Ovary (tissue), 3 donors: ENCODE data around the gene SULF2.

Experiments used
- CTCF ChIP-seq, 3 donors: fragments of 450-650 bp in 2 of 3; fragments of 200-600 bp in 1 of 3; IDR thresholded peaks; one replicate each; pipeline versions ENCODE4 v1.5.1 to v1.8.0; 2016 to 2022; ENCODE audit warnings: antibody characterized with exemption in 3 of 3, mild to moderate bottlenecking in 1 of 3
- POLR2A ChIP-seq: fragments of 450-650 bp; IDR thresholded peaks from one replicate; pipeline ENCODE4 v1.6.1; 2017; ENCODE audit warnings: antibody characterized with exemption, mild to moderate bottlenecking, moderate library complexity
- donor health status: DM: no; HTN: no; CAD: no.

- TF ChIP-seq CTCF (IDR thresholded peaks at IDR 0.05), result no peak
- TF ChIP-seq POLR2A, result no peak
Observed at GRCh38 chr20:47774131-47774777, 11.0 kb downstream of the SULF2 start.
